ENCODE data around the gene CCDC18. TPM values are rescaled to one million over a fixed set of nuclear protein-coding genes. Genes with fewer than 3 reads are reported as not detected.

Gene CCDC18
- total and polyA plus RNA-seq, 4 donors: 2.7 to 8.5 (median 7.2) TPM

- Histone ChIP-seq H3K9ac (ENCODE audit: low read depth in 1 of 2, low read length in 2 of 2) (no peak overlapping the region), H3K36me3 (ENCODE audit: control insufficient read depth in 4 of 4, insufficient read depth in 3 of 4, low read depth in 1 of 4, low read length in 3 of 4) (peaks cover 0 to 3% (median 1%) of the 10 kb centered on the region in 4 donors), H3K27ac (ENCODE audit: low read depth in 1 of 2, low read length in 2 of 2) (no peak overlapping the region), H3K4me3 (ENCODE audit: low read depth in 1 of 3, low read length in 3 of 3) (no peak overlapping the region), H3K9me3 (ENCODE audit: control insufficient read depth in 4 of 4, low read length in 3 of 4) (no peaks in the 10 kb centered on the region), H3K27me3 (ENCODE audit: control insufficient read depth in 4 of 4, insufficient read depth in 4 of 4, low read length in 3 of 4) (no peaks in the 10 kb centered on the region), H3K4me1 (ENCODE audit: control insufficient read depth in 4 of 4, insufficient read depth in 4 of 4, low read length in 3 of 4) (peaks cover 8 to 21% (median 11%) of the 10 kb centered on the region in 4 donors)
- DNase-seq (ENCODE audit: low spot score): no peak
- 22% methylated on average over 1 of the region's 1 CpG for WGBS
- TF ChIP-seq GABPA (IDR thresholded peaks at IDR 0.05 in 1 of 2, conservative IDR thresholded peaks at IDR 0.05 in 1 of 2): no peak
- no peak for TF ChIP-seq FOXA2 (IDR thresholded peaks at IDR 0.05)
- TF ChIP-seq RAD21 (IDR thresholded peaks at IDR 0.05): no peak
- no peak for TF ChIP-seq RXRA (IDR thresholded peaks at IDR 0.05)
- TF ChIP-seq SP1 (IDR thresholded peaks at IDR 0.05): no peak
- TF ChIP-seq HNF4A (conservative IDR thresholded peaks at IDR 0.05): no peak
- TF ChIP-seq YY1 (IDR thresholded peaks at IDR 0.05): no peak
- TF ChIP-seq CTCF (IDR thresholded peaks at IDR 0.05; ENCODE audit: low read depth, low read length, missing input control): no peak
- no peak for TF ChIP-seq ZBTB33 (IDR thresholded peaks at IDR 0.05)
- TF ChIP-seq HNF4G (IDR thresholded peaks at IDR 0.05): no peak
- no peak for TF ChIP-seq TAF1 (conservative IDR thresholded peaks at IDR 0.05)
- no peak for TF ChIP-seq ATF3 (IDR thresholded peaks at IDR 0.05)
- TF ChIP-seq REST (IDR thresholded peaks at IDR 0.05): no peak
Measured at GRCh38 chr1:93171549-93172034, 8.9 kb upstream of the CCDC18 start.

- Histone ChIP-seq H3K9me3 (ENCODE audit: control insufficient read depth in 4 of 4, low read length in 3 of 4) (no peaks in the 10 kb centered on the region), H3K4me1 (ENCODE audit: control insufficient read depth in 4 of 4, insufficient read depth in 4 of 4, low read length in 3 of 4) (peaks cover 9 to 25% (median 15%) of the 10 kb centered on the region in 4 donors), H3K27me3 (ENCODE audit: control insufficient read depth in 4 of 4, insufficient read depth in 4 of 4, low read length in 3 of 4) (no peaks in the 10 kb centered on the region), H3K36me3 (ENCODE audit: control insufficient read depth in 4 of 4, insufficient read depth in 3 of 4, low read depth in 1 of 4, low read length in 3 of 4) (peaks cover 0 to 6% (median 2%) of the 10 kb centered on the region in 4 donors), H3K4me3 (ENCODE audit: low read depth in 1 of 3, low read length in 3 of 3) (no peak overlapping the region), H3K9ac (ENCODE audit: low read depth in 1 of 2, low read length in 2 of 2) (no peak overlapping the region), H3K27ac (ENCODE audit: low read depth in 1 of 2, low read length in 2 of 2) (no peak overlapping the region)
- DNase-seq (ENCODE audit: low spot score): no peak
- WGBS: 41% methylated on average over 1 of the region's 1 CpG
- TF ChIP-seq YY1 (IDR thresholded peaks at IDR 0.05): no peak
- no peak for TF ChIP-seq CTCF (IDR thresholded peaks at IDR 0.05; ENCODE audit: low read depth, low read length, missing input control)
- no peak for TF ChIP-seq ZBTB33 (IDR thresholded peaks at IDR 0.05)
- no peak for TF ChIP-seq TAF1 (conservative IDR thresholded peaks at IDR 0.05)
- no peak for TF ChIP-seq NR2F2 (IDR thresholded peaks at IDR 0.05)
- no peak for TF ChIP-seq SP1 (IDR thresholded peaks at IDR 0.05)
- TF ChIP-seq MAX (IDR thresholded peaks at IDR 0.05): no peak
- TF ChIP-seq REST (IDR thresholded peaks at IDR 0.05): no peak
Measured at GRCh38 chr1:93172778-93173177, 7.7 kb upstream of the CCDC18 start.
